ENCODE results near the gene MAN2A1.

GRCh38 chr5:109826426-109826825, 136.7 kb downstream of the MAN2A1 start:
- TF ChIP-seq CTCF (conservative IDR thresholded peaks at IDR 0.05; ENCODE audit: low read length) (no peak), EZH2phosphoT487 (IDR thresholded peaks at IDR 0.05; ENCODE audit: borderline replicate concordance, low read depth, low read length) (no peak)
